ENCODE results near the gene TUBA3C. TPM values are rescaled to one million over a fixed set of nuclear protein-coding genes. Genes with fewer than 3 reads are reported as not detected.

TUBA3C gene
- polyA plus RNA-seq, 1 donor from 2014 or later, result not detected

- Histone ChIP-seq H3K4me2 (ENCODE audit: low read length) (no peak overlapping the region), H3K27ac (ENCODE audit: low read length) (no peak overlapping the region), H3K4me3 (ENCODE audit: low read length) (no peak overlapping the region), H3K9ac (ENCODE audit: low read length) (no peak overlapping the region), H3F3A (ENCODE audit: insufficient read depth, low read length, poor library complexity, severe bottlenecking) (no peaks in the 10 kb centered on the region), H3K27me3 (ENCODE audit: insufficient read depth, low read depth, low read length) (no peaks in the 10 kb centered on the region), H2AFZ (ENCODE audit: low read depth, low read length) (no peak overlapping the region), H3K9me2 (ENCODE audit: insufficient read depth, low read length) (no peaks in the 10 kb centered on the region), H3K9me3 (ENCODE audit: low read length) (no peaks in the 10 kb centered on the region), H3K79me2 (replicated peaks; ENCODE audit: insufficient read depth, low read length) (no peaks in the 10 kb centered on the region), H3K36me3 (ENCODE audit: insufficient read depth, low read length) (no peaks in the 10 kb centered on the region), H4K20me1 (ENCODE audit: insufficient read depth) (no peaks in the 10 kb centered on the region)
- TF ChIP-seq MXI1 (conservative IDR thresholded peaks at IDR 0.05; ENCODE audit: poor library complexity, severe bottlenecking) (no peak), EZH2 (IDR thresholded peaks at IDR 0.05; ENCODE audit: borderline replicate concordance, insufficient read depth, low read length, poor library complexity, severe bottlenecking) (no peak), TAF1 (IDR thresholded peaks at IDR 0.05; ENCODE audit: low read depth) (no peak), EP300 (conservative IDR thresholded peaks at IDR 0.05; ENCODE audit: poor library complexity, severe bottlenecking) (no peak), CTCF (IDR thresholded peaks at IDR 0.05; ENCODE audit: poor library complexity, severe bottlenecking) (no peak), RAD21 (conservative IDR thresholded peaks at IDR 0.05) (no peak), POLR2AphosphoS5 (IDR thresholded peaks at IDR 0.05) (no peak), SMC3 (conservative IDR thresholded peaks at IDR 0.05; ENCODE audit: poor library complexity) (no peak)
- TF ChIP-seq, protein P1, sequence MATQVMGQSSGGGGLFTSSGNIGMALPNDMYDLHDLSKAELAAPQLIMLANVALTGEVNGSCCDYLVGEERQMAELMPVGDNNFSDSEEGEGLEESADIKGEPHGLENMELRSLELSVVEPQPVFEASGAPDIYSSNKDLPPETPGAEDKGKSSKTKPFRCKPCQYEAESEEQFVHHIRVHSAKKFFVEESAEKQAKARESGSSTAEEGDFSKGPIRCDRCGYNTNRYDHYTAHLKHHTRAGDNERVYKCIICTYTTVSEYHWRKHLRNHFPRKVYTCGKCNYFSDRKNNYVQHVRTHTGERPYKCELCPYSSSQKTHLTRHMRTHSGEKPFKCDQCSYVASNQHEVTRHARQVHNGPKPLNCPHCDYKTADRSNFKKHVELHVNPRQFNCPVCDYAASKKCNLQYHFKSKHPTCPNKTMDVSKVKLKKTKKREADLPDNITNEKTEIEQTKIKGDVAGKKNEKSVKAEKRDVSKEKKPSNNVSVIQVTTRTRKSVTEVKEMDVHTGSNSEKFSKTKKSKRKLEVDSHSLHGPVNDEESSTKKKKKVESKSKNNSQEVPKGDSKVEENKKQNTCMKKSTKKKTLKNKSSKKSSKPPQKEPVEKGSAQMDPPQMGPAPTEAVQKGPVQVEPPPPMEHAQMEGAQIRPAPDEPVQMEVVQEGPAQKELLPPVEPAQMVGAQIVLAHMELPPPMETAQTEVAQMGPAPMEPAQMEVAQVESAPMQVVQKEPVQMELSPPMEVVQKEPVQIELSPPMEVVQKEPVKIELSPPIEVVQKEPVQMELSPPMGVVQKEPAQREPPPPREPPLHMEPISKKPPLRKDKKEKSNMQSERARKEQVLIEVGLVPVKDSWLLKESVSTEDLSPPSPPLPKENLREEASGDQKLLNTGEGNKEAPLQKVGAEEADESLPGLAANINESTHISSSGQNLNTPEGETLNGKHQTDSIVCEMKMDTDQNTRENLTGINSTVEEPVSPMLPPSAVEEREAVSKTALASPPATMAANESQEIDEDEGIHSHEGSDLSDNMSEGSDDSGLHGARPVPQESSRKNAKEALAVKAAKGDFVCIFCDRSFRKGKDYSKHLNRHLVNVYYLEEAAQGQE (IDR thresholded peaks at IDR 0.05; ENCODE audit: borderline replicate concordance), result no peak
Measured at GRCh38 chr13:19172007-19172646, 9.5 kb downstream of the TUBA3C start.

DNA sequence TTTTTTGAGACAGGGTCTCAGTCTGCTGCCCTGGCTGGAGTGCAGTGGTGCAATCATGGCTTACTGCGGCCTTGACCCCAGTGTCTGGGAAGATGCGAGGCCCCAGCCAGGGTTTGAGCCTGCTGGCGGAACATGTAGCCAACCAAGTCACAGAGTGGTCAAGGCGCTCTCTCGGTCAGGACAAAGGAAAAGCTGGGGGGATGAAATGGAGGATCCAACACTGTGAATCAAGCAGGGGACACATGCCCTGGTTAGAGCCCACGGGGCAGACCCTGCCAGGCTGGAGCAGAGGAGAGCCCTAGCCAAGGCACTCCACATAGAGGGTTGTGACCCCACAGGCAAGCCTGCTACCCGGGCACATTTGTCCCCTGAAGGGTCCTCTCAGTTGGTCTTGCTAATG lies 10.1 kb downstream of the TUBA3C start:
- H3K4me2 ChIP-seq (ENCODE audit: low read length), result no peak overlapping the region
- H3K27me3 ChIP-seq (ENCODE audit: insufficient read depth, low read depth, low read length), result no peaks in the 10 kb centered on the region
- no peaks in the 10 kb centered on the region for H3K36me3 ChIP-seq (ENCODE audit: insufficient read depth, low read length)
- H4K20me1 ChIP-seq (ENCODE audit: insufficient read depth), result no peaks in the 10 kb centered on the region
- H3K9me3 ChIP-seq (ENCODE audit: low read length), result no peaks in the 10 kb centered on the region
- no peak overlapping the region for H3K4me3 ChIP-seq (ENCODE audit: low read length)
- H3K9me2 ChIP-seq (ENCODE audit: insufficient read depth, low read length), result no peaks in the 10 kb centered on the region
- H3F3A ChIP-seq (ENCODE audit: insufficient read depth, low read length, poor library complexity, severe bottlenecking), result no peaks in the 10 kb centered on the region
- no peak overlapping the region for H3K27ac ChIP-seq (ENCODE audit: low read length)
- no peaks in the 10 kb centered on the region for H3K79me2 ChIP-seq (replicated peaks; ENCODE audit: insufficient read depth, low read length)
- H3K9ac ChIP-seq (ENCODE audit: low read length), result no peak overlapping the region
- TF ChIP-seq, protein P1 (IDR thresholded peaks at IDR 0.05; ENCODE audit: borderline replicate concordance), result no peak
- TF ChIP-seq TAF1 (IDR thresholded peaks at IDR 0.05; ENCODE audit: low read depth), result no peak
- TF ChIP-seq EZH2 (IDR thresholded peaks at IDR 0.05; ENCODE audit: borderline replicate concordance, insufficient read depth, low read length, poor library complexity, severe bottlenecking), result no peak
- TF ChIP-seq RAD21 (conservative IDR thresholded peaks at IDR 0.05), result no peak
- no peak for TF ChIP-seq POLR2AphosphoS5 (IDR thresholded peaks at IDR 0.05)
- no peak for TF ChIP-seq EP300 (conservative IDR thresholded peaks at IDR 0.05; ENCODE audit: poor library complexity, severe bottlenecking)
- no peak for TF ChIP-seq CTCF (IDR thresholded peaks at IDR 0.05; ENCODE audit: poor library complexity, severe bottlenecking)
- TF ChIP-seq SMC3 (conservative IDR thresholded peaks at IDR 0.05; ENCODE audit: poor library complexity), result no peak
- no peak for TF ChIP-seq MXI1 (conservative IDR thresholded peaks at IDR 0.05; ENCODE audit: poor library complexity, severe bottlenecking)
- no peak overlapping the region for H2AFZ ChIP-seq (ENCODE audit: low read depth, low read length)
